GM18870 (cell line): Measurements from ENCODE around the gene FSIP1.

Experiments
- ATAC-seq: cut with Tn5 transposase; IDR thresholded peaks from one replicate; pipeline ENCODE4 v1.9.1; 2021; ENCODE audit warnings: moderate library complexity; ENCODE audit not compliant: unreplicated experiment

Gene FSIP1

GRCh38 chr15:39597336-39597735 lies 185.3 kb downstream of the FSIP1 start:
- no peak for ATAC-seq

GRCh38 chr15:39596358-39597051 lies 186.1 kb downstream of the FSIP1 start:
- no peak for ATAC-seq

DNA sequence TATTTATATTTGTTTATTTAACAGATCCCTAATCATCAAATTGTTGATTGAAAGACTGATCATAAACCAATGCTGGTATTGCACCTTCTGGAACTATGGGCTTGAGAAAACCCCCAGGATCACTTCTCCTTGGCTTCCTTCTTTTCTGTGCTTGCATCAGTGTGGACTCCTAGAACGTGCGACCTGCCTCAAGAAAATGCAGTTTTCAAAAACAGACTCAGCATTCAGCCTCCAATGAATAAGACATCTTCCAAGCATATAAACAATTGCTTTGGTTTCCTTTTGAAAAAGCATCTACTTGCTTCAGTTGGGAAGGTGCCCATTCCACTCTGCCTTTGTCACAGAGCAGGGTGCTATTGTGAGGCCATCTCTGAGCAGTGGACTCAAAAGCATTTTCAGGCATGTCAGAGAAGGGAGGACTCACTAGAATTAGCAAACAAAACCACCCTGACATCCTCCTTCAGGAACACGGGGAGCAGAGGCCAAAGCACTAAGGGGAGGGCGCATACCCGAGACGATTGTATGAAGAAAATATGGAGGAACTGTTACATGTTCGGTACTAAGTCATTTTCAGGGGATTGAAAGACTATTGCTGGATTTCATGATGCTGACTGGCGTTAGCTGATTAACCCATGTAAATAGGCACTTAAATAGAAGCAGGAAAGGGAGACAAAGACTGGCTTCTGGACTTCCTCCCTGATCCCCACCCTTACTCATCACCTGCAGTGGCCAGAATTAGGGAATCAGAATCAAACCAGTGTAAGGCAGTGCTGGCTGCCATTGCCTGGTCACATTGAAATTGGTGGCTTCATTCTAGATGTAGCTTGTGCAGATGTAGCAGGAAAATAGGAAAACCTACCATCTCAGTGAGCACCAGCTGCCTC lies 187.1 kb downstream of the FSIP1 start:
- no peak for ATAC-seq

DNA sequence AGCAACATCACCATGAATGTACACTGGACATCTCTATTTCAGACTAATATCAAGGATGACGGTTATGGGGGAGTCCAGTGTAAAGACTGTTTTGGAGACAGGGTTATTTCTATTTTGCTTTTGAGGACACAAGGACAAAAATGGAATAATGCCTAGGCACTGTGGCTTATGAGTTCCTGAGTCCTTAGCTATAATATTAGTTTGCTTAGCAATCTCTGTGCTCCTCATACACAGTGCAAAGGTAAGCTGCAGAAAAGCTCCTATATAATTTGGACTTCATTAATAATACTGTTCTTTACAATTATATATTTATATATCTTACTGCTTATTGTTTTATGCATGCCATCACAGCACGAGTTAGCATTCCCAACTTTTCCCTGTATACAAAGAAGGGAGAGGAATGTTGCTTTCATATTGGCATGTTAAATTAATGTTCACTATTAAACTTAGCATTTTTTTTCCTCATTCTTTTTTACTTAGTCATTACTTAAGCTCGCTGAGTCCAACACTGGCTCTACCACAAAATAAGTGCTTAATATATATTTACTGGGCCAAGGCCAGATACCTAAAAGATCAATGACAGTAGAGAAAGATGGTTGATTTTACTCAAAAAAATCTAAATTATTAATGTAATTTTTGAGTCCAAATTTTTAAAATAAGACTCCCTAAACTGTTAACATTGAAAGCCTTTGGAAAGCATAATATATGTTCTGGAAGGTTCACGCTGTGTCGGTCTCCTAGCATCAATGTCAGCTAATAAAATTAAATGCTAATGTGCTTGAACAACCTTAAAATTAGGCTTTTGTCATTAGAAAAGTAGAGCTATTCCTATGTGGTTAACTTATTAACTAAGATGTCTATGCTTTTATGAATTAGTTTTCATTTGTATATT lies 187.9 kb downstream of the FSIP1 start:
- no peak for ATAC-seq

DNA sequence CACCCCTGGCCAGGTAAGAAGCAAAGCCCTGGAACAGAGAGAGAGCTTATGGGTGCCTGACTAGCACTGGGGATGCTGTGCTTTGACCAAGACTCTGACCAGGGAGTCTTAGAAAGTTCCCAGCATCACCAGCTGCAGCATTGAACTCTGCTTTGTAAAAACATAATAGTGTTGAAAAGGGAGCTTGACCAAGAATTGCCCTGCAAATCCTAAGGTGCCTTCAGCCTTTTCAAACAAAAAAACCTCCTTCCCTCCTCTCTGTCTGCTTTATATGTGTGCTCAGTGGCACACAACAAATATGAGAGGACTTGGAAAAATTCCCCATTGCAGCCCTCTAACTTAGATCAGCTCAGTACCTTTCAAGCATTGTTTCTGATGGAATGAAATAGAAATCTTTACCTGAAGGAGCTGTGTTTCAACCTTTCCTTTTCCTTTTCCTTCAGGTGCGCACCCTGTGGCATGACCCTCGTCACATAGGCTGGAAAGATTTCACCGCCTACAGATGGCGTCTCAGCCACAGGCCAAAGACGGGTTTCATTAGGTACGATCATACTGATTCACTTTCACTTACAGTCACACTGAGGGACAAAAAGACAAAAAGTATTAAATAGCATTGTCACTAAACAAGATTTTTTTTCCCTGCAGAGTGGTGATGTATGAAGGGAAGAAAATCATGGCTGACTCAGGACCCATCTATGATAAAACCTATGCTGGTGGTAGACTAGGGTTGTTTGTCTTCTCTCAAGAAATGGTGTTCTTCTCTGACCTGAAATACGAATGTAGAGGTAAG lies 188.8 kb downstream of the FSIP1 start:
- ATAC-seq, result no peak

DNA sequence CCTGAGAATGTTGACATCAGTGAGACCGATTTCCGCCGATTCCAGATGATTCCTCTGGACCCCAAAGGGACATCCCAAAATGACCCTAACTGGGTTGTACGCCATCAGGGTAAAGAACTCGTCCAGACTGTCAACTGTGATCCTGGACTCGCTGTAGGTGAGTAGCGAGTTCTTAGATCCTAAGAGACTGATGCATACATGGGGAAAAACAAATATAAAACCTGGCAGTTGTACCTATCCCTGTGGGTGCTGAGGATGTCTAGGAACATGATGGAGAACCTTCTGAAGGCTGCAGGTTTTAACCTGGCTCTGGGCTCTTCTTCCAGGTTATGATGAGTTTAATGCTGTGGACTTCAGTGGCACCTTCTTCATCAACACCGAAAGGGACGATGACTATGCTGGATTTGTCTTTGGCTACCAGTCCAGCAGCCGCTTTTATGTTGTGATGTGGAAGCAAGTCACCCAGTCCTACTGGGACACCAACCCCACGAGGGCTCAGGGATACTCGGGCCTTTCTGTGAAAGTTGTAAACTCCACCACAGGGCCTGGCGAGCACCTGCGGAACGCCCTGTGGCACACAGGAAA lies 189.5 kb downstream of the FSIP1 start:
- no peak for ATAC-seq

DNA sequence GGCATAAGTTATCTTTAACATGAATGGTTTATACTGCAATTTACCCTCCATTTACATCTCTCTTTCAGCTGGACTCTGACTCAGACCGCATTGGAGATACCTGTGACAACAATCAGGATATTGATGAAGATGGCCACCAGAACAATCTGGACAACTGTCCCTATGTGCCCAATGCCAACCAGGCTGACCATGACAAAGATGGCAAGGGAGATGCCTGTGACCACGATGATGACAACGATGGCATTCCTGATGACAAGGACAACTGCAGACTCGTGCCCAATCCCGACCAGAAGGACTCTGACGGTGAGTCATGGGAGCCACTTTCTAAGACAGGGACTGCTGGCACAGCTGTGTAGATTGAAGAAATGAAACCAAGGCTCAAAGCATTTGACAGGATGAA lies 190.1 kb downstream of the FSIP1 start:
- no peak for ATAC-seq

DNA sequence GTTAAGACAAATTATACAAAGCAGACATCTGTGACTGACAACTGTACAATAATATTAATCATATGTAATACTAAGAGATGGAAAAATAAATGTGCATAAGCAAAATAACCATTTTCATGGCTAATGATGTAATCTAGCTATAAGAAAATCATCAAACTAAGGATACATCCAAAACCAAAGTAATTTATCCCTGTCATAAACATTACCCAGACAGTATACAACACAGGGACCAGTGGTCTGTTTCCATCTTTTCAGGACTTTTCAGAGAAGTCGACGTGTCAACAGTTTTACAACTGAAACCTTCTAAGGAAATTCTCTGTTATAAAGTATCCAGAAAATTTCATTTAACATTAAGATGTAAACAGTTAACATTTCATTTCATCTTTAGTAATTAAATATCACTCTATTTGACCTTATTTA lies 190.7 kb downstream of the FSIP1 start:
- ATAC-seq, result no peak

GRCh38 chr15:39591141-39591895 lies 191.3 kb downstream of the FSIP1 start:
- no peak for ATAC-seq

DNA sequence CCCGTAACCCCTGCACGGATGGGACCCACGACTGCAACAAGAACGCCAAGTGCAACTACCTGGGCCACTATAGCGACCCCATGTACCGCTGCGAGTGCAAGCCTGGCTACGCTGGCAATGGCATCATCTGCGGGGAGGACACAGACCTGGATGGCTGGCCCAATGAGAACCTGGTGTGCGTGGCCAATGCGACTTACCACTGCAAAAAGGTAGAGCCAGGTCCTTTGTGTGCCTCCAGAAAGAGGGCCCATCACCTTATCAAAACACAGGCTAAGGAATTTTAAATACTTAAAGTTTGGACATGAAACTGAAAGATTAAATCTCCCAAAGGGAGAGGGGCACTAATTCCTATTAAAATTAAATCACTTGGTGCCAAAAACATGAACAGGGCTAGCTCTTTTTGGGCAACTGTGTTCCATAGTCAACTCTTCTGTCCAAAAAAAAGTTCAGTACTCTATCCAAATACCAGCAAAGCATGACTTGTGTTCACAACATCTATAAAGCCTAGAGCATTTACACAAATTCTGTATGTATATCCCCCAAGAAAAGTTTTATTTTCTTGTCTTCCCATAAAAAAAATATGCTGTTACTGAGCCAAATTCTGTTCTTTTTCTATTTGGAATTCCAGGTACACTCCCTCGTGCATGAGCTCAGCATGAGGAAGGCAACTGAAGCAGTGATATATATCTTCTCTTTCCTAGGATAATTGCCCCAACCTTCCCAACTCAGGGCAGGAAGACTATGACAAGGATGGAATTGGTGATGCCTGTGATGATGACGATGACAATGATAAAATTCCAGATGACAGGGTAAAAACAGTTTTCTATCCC lies 192.6 kb downstream of the FSIP1 start:
- ATAC-seq, result no peak

DNA sequence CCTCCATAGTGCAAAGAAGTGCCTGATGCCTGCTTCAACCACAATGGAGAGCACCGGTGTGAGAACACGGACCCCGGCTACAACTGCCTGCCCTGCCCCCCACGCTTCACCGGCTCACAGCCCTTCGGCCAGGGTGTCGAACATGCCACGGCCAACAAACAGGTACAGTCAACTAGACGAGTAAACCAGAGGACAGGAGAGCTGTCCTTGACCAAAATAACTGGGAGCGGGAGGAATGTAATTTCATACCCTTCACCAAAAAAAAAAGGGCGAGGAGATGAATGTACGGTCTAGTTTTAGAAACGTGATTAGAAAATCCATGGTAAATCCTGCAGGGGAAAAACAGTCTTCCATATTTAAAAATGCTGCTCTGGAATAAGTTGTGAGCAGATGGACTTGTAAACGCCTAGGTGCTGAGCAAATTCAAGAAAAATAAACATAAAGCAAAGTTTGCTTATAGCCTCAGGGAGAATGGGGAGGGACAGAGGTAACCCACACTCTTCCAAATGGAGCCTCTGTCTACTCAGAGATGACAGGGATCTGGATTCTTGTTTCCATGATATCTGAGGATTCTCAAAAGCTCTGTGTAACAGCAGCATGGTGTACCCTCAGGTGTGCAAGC lies 193.3 kb downstream of the FSIP1 start:
- no peak for ATAC-seq

DNA sequence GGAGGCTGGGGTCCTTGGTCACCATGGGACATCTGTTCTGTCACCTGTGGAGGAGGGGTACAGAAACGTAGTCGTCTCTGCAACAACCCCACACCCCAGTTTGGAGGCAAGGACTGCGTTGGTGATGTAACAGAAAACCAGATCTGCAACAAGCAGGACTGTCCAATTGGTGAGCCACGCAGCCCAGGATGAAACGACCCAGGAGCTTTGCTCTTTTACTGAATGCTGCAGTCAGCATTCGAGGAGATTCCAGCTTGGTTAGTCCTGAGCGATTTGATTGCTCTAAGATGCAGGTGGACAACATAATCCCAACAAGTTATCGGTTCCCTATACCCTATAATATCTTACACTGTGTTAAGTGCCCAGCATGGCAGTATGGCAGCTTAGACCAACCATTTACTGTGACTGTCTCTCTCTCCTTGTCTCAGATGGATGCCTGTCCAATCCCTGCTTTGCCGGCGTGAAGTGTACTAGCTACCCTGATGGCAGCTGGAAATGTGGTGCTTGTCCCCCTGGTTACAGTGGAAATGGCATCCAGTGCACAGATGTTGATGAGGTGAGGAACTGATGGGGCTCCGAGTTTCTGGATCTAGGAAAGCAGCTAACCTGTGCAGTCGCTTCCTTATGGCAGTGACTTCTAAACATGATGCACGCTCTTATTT lies 194.0 kb downstream of the FSIP1 start:
- ATAC-seq, result no peak

GRCh38 chr15:39587731-39588530 lies 194.7 kb downstream of the FSIP1 start:
- no peak for ATAC-seq

DNA sequence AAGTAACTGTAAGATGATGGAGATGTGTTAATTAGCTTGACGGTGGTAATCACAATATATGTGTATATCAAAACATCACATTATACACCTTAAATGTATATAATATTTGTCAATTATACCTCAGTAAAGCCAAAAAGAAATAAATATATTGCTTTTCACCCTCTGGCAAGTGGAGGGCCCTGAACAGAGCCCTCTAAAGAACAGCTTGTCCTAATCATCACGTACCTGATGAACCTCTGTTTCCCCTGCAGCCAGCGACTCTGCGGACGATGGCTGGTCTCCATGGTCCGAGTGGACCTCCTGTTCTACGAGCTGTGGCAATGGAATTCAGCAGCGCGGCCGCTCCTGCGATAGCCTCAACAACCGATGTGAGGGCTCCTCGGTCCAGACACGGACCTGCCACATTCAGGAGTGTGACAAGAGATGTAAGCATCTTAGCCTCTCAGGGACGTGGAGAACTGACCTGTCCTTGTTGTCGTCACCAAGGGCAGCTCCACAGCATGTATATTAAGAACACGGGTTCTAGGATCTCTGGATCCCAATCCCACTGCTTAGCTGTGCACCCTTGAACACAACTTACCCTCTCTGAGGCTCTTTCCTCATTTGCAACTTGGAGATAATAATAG lies 195.4 kb downstream of the FSIP1 start:
- no peak for ATAC-seq

DNA sequence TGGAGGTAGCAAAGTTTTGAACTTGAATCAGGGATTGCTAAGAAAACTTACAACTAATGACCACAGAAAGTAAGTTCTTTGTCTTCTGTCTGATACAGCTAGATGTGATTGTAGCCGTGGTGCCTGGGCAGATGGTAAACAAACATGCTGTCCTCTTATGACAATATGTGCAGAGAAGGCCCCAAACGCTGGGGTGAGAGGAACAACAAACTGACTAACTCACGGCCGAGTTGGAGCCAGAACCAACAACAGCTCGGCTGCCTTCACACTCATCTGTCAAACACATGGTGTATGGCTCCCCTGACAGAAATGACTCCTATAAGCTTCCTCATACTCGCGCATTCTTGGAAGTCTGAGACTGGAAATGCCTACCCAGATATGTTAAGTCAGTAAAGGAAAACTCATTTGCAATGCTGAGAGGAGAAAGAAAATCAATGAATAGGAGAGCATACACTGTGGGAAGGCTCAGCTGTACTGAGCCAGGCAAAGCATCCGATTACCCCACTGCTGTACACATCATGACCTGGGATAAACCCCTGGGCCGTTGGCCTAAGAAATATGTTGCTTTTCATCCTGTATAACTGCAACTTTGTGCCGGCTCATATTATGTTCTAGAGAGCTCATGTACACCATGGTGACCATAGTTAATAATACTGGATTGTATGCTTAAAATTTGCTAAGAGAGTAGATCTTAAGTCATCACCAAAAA lies 196.1 kb downstream of the FSIP1 start:
- no peak for ATAC-seq

- ATAC-seq, result no peak
These were observed 196.8 kb downstream of the FSIP1 start for GRCh38 chr15:39585871-39586301.
